ENCODE results near the gene ADPGK. TPM values are rescaled to one million over a fixed set of nuclear protein-coding genes. Genes with fewer than 3 reads are reported as not detected.

Gene ADPGK
- total RNA-seq, 1 experiment from 2014 or later, result 48.4 TPM

DNA sequence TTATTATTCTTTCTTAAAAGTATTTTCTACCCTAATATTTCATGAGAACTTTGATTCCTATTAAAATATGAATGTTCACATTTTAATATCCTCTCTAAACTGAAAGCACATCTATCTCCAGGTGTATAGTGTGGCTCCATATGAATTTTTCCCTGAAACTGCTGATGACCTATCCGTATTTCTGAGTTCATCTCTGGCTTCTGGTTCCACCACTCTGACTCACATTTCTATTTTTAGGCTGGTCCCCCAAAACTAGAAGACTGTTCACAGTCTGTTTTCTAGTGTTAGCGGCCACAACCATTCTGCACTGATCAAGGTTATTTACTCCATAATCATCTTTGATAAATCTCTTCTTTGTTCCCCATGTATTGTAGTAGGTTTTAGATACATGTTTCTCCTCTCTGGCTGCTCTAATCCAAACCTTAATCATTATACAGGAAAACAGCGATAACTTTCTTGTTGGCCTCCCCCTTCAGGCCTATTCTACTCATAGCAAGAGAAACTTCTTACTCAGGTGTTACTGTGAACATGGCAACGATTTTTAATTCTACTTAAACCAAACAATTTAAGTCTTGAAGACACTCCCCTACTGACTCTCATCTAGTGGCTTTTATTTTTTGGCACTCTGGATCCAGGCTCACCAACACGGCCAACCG lies 12.8 kb downstream of the ADPGK start:
- CTCF ChIA-PET, result no interaction called here

GRCh38 chr15:72766780-72767179 lies 16.8 kb downstream of the ADPGK start:
- BruUV-seq (replicated peaks), result no TSS peak
- Histone ChIP-seq H3K27me3 (replicated peaks; ENCODE audit: insufficient read depth, low read depth, low read length, poor library complexity) (no peaks in the 10 kb centered on the region), H3K9me3 (ENCODE audit: low read depth, low read length, poor library complexity, severe bottlenecking) (peaks cover 17% of the 10 kb centered on the region), H3K36me3 (ENCODE audit: insufficient read depth, low read length, poor library complexity, severe bottlenecking) (peaks cover 29% of the 10 kb centered on the region), H3K4me1 (ENCODE audit: insufficient read depth, low read length, poor library complexity, severe bottlenecking) (no peaks in the 10 kb centered on the region), H3K27ac (ENCODE audit: low read depth, low read length, poor library complexity, severe bottlenecking) (no peak overlapping the region), H3K4me3 (ENCODE audit: low read depth, low read length, poor library complexity, severe bottlenecking) (no peak overlapping the region)
- DNase-seq (ENCODE audit: low spot score), result no peak
- intact Hi-C loops (cut with micrococcal nuclease; ENCODE audit: unreplicated experiment), result no loop called here
- TF ChIP-seq CTCF (conservative IDR thresholded peaks at IDR 0.05; ENCODE audit: low read depth, low read length) (no peak), EZH2 (IDR thresholded peaks at IDR 0.05; ENCODE audit: borderline replicate concordance, low read depth, low read length, poor library complexity, severe bottlenecking) (no peak)
- CTCF ChIA-PET, result no interaction called here
- POLR2A ChIA-PET (ENCODE audit: low non-redundant PET), result interaction anchor here (0.6 kb wide), 1 partner anchor 442 kb away, joined by 3 read pairs; no protein-coding TSS in a partner anchor

More for the DNA sequence above, 12.8 kb downstream of the ADPGK start:
- BruUV-seq (replicated peaks), result no TSS peak
- no peaks in the 10 kb centered on the region for H3K27me3 ChIP-seq (replicated peaks; ENCODE audit: insufficient read depth, low read depth, low read length, poor library complexity)
- POLR2A ChIA-PET (ENCODE audit: low non-redundant PET), result no interaction called here
- no peak overlapping the region for H3K4me3 ChIP-seq (ENCODE audit: low read depth, low read length, poor library complexity, severe bottlenecking)
- no peak overlapping the region for H3K27ac ChIP-seq (ENCODE audit: low read depth, low read length, poor library complexity, severe bottlenecking)
- no peaks in the 10 kb centered on the region for H3K4me1 ChIP-seq (ENCODE audit: insufficient read depth, low read length, poor library complexity, severe bottlenecking)
- peaks cover 17% of the 10 kb centered on the region for H3K9me3 ChIP-seq (ENCODE audit: low read depth, low read length, poor library complexity, severe bottlenecking)
- no peak for DNase-seq (ENCODE audit: low spot score)
- no peak for TF ChIP-seq EZH2 (IDR thresholded peaks at IDR 0.05; ENCODE audit: borderline replicate concordance, low read depth, low read length, poor library complexity, severe bottlenecking)
- TF ChIP-seq CTCF (conservative IDR thresholded peaks at IDR 0.05; ENCODE audit: low read depth, low read length), result 0 out of 2 replicates have a peak, but pooled peaks have one; percentile 27
- H3K36me3 ChIP-seq (ENCODE audit: insufficient read depth, low read length, poor library complexity, severe bottlenecking), result peaks cover 33% of the 10 kb centered on the region
- intact Hi-C loops (cut with micrococcal nuclease; ENCODE audit: unreplicated experiment), result no loop called here

- ChIA-PET CTCF (no interaction called here), POLR2A (ENCODE audit: low non-redundant PET) (interaction anchor here (0.6 kb wide), 1 partner anchor 443 kb away, joined by 3 read pairs; no protein-coding TSS in a partner anchor)
- no peak for DNase-seq (ENCODE audit: low spot score)
- H3K9me3 ChIP-seq (ENCODE audit: low read depth, low read length, poor library complexity, severe bottlenecking), result peaks cover 17% of the 10 kb centered on the region
- TF ChIP-seq EZH2 (IDR thresholded peaks at IDR 0.05; ENCODE audit: borderline replicate concordance, low read depth, low read length, poor library complexity, severe bottlenecking) (no peak), CTCF (conservative IDR thresholded peaks at IDR 0.05; ENCODE audit: low read depth, low read length) (no peak)
- no peaks in the 10 kb centered on the region for H3K27me3 ChIP-seq (replicated peaks; ENCODE audit: insufficient read depth, low read depth, low read length, poor library complexity)
- H3K4me1 ChIP-seq (ENCODE audit: insufficient read depth, low read length, poor library complexity, severe bottlenecking), result no peaks in the 10 kb centered on the region
- intact Hi-C loops (cut with micrococcal nuclease; ENCODE audit: unreplicated experiment), result no loop called here
- peaks cover 29% of the 10 kb centered on the region for H3K36me3 ChIP-seq (ENCODE audit: insufficient read depth, low read length, poor library complexity, severe bottlenecking)
- no peak overlapping the region for H3K27ac ChIP-seq (ENCODE audit: low read depth, low read length, poor library complexity, severe bottlenecking)
- no TSS peak for BruUV-seq (replicated peaks)
- H3K4me3 ChIP-seq (ENCODE audit: low read depth, low read length, poor library complexity, severe bottlenecking), result no peak overlapping the region
Measured at GRCh38 chr15:72766025-72766424, 17.5 kb downstream of the ADPGK start.

Measured in A673 (cell line).